HepG2 (cell line): Measurements from ENCODE around the gene ADCY1. TPM values are rescaled to one million over a fixed set of nuclear protein-coding genes. Genes with fewer than 3 reads are reported as not detected.

Experiments used
- ATAC-seq: fragments of 200-7000 bp; cut with Tn5 transposase; 3 replicates; pipeline ENCODE4 v1.9.1; 2020; ENCODE audit warnings: mild to moderate bottlenecking, moderate library complexity
- BruUV-seq: library from RNA; stranded (reverse); fragments of 400-500 nt; replicated peaks from 2 replicates; lab custom pipeline; 2021; lab: Mats Ljungman, UMichigan
- CTCF ChIA-PET: fragments of 300-600 bp; formaldehyde crosslinking; extraction: SDS; loops from one replicate; lab custom pipeline; 2021; ENCODE audit warnings: low total read pairs, inconsistent platforms, low intra/inter-chr PET ratio; lab: Yijun Ruan, JAX
- POLR2A ChIA-PET: fragments of 350-600 bp; sonication (Branson Sonifier 250); formaldehyde crosslinking; loops from one replicate; lab custom pipeline; 2020; ENCODE audit warnings: antibody characterized with exemption, inconsistent platforms; lab: Yijun Ruan, JAX
- DNase-seq: peaks from one replicate; pipeline ENCODE4 v3.0.0-alpha.2; 2015; ENCODE audit warnings: low spot score
- FAIRE-seq: peaks from 3 replicates; lab custom pipeline; 2011; peaks lifted over from hg19 to GRCh38; lab: Jason Lieb, UNC
- H2AFZ ChIP-seq: one replicate; pipeline ENCODE4 v1.6.1; 2011; ENCODE audit warnings: low read length, inconsistent platforms
- H3K27ac ChIP-seq: fragments of 300-600 bp; 3 replicates; pipeline ENCODE4 v1.8.0; 2011; ENCODE audit warnings: mixed run types, mild to moderate bottlenecking, mixed read lengths, low read length, inconsistent platforms; ENCODE audit not compliant: insufficient read depth; ENCODE audit errors: extremely low read length
- H3K27me3 ChIP-seq, 2 experiments: fragments of 200-600 bp in 1 of 2; 2 replicates in 1 of 2; 3 replicates in 1 of 2; pipeline versions ENCODE4 v1.6.0 to v1.8.0; 2011; ENCODE audit warnings: low read length in 2 of 2, mild to moderate bottlenecking in 2 of 2, moderate library complexity in 2 of 2, inconsistent platforms in 1 of 2; ENCODE audit not compliant: insufficient read depth in 2 of 2, control insufficient read depth in 1 of 2
- H3K36me3 ChIP-seq, 2 experiments: fragments of 200-600 bp in 1 of 2; replicated peaks in 1 of 2; 2 replicates in 1 of 2; 3 replicates in 1 of 2; pipeline versions ENCODE4 v1.5.1 to v1.8.0; 2011; ENCODE audit warnings: low read length in 2 of 2, inconsistent platforms in 1 of 2; ENCODE audit not compliant: insufficient read depth in 2 of 2, control insufficient read depth in 1 of 2
- H3K4me1 ChIP-seq: 2 replicates; pipeline ENCODE4 v1.5.1; 2012; ENCODE audit warnings: low read length, inconsistent platforms; ENCODE audit not compliant: insufficient read depth
- H3K4me2 ChIP-seq: 2 replicates; pipeline ENCODE4 v1.6.0; 2011; ENCODE audit warnings: low read depth, low read length, inconsistent platforms
- H3K4me3 ChIP-seq, 3 experiments: fragments of 200-600 bp in 1 of 3; sonication (generic), shearing (Covaris generic) in 1 of 3; replicated peaks in 1 of 3; 2 replicates each; pipeline ENCODE4 v1.5.1; 2011 to 2016; ENCODE audit warnings: low read length in 3 of 3, inconsistent platforms in 2 of 3, low read depth in 2 of 3, mild to moderate bottlenecking in 2 of 3, control low read depth in 1 of 3, mixed read lengths in 1 of 3; ENCODE audit not compliant: insufficient read depth in 1 of 3
- H3K79me2 ChIP-seq: one replicate; pipeline ENCODE4 v1.6.1; 2011; ENCODE audit warnings: low read length, inconsistent platforms; ENCODE audit not compliant: insufficient read depth
- H3K9ac ChIP-seq: 2 replicates; pipeline ENCODE4 v1.6.0; 2011; ENCODE audit warnings: mild to moderate bottlenecking, low read depth, low read length, inconsistent platforms; ENCODE audit not compliant: insufficient read depth
- H3K9me3 ChIP-seq: 2 replicates; pipeline ENCODE4 v1.5.1; 2012; ENCODE audit warnings: mild to moderate bottlenecking, low read length
- H4K20me1 ChIP-seq: 2 replicates; pipeline ENCODE4 v1.6.0; 2011; ENCODE audit warnings: inconsistent platforms, mild to moderate bottlenecking, low read length, moderate library complexity; ENCODE audit not compliant: insufficient read depth
- FLYWCH1 ChIP-seq: sonication (generic); formaldehyde crosslinking; IDR thresholded peaks from 2 replicates; pipeline ENCODE4 v1.8.1; 2023; ENCODE audit warnings: mild to moderate bottlenecking, missing genetic modification reagents
- NR2F2 ChIP-seq: IDR thresholded peaks from 2 replicates; pipeline ENCODE4 v1.6.1; 2012; ENCODE audit warnings: low read depth, inconsistent platforms, borderline replicate concordance
- STAT5B ChIP-seq: sonication (generic); formaldehyde crosslinking; IDR thresholded peaks from 2 replicates; pipeline ENCODE4 v1.4.0; 2020; ENCODE audit warnings: missing genetic modification reagents
- ZBTB20 ChIP-seq: sonication (generic); formaldehyde crosslinking; IDR thresholded peaks from 2 replicates; pipeline ENCODE4 v1.8.1; 2023; ENCODE audit warnings: missing genetic modification reagents, low read depth, mild to moderate bottlenecking, borderline replicate concordance
- ZNF12 ChIP-seq: sonication (generic); formaldehyde crosslinking; IDR thresholded peaks from 2 replicates; pipeline ENCODE4 v1.5.0; 2020; ENCODE audit warnings: missing genetic modification reagents
- ZNF367 ChIP-seq: sonication (generic); formaldehyde crosslinking; IDR thresholded peaks from 2 replicates; pipeline ENCODE4 v1.4.0; 2020; ENCODE audit warnings: missing genetic modification reagents, borderline replicate concordance
- ZNF577 ChIP-seq: sonication (generic); formaldehyde crosslinking; IDR thresholded peaks from 2 replicates; pipeline ENCODE4 v1.4.0; 2020; ENCODE audit warnings: mild to moderate bottlenecking, low read depth, missing genetic modification reagents, borderline replicate concordance
- ZSCAN9 ChIP-seq: IDR thresholded peaks from 2 replicates; pipeline ENCODE4 v1.6.1; 2016; ENCODE audit warnings: borderline replicate concordance
- WGBS: methylation state at CpG from one replicate; pipeline ENCODE4 v1.1.6; 2017; ENCODE audit warnings: low lambda C conversion rate; 5-methylcytosine and 5-hydroxymethylcytosine counted together
- in situ Hi-C: cut with HindIII; loops from 2 replicates; pipeline ENCODE4 v1.10.0; 2017; ENCODE audit warnings: low pct_unique_long_range_greater_than_20kb; ENCODE audit not compliant: extremely low pct_ligation_motif_present
- intact Hi-C: fragments of 100-400 bp; cut with micrococcal nuclease; formaldehyde crosslinking; loops from one replicate; pipeline ENCODE4 v1.10.0; 2022; ENCODE audit not compliant: unreplicated experiment
- polyA plus RNA-seq, 8 experiments: library from polyadenylated mRNA; depleted of rRNA in 3 of 8; stranded (reverse) in 7 of 8; unstranded in 1 of 8; fragments of >200 nt; fragmentation: Illumina TruSeq in 4 of 8; extraction: Trizol in 4 of 8; gene quantifications; 2 replicates each; pipeline versions ENCODE4 v1.2.1 to v1.2.3, GENCODE V29; 2011 to 2016; ENCODE audit warnings: low read depth in 4 of 8, missing spikeins in 1 of 8, mixed read lengths in 1 of 8; ENCODE audit not compliant: insufficient read depth in 1 of 8
- total RNA-seq, 5 experiments: library from RNA; depleted of rRNA; stranded (reverse); fragments of >200 nt; fragmentation: Illumina TruSeq; extraction: Trizol; gene quantifications; 2 replicates each; pipeline ENCODE4 v1.2.3, GENCODE V29; 2016; ENCODE audit warnings: low read depth in 1 of 5
- TF ChIP-seq, protein P1 (sequence below): sonication (generic); formaldehyde crosslinking; IDR thresholded peaks from 2 replicates; pipeline ENCODE4 v1.8.0; 2022; ENCODE audit warnings: mild to moderate bottlenecking, missing genetic modification reagents, moderate library complexity

The ADCY1 gene
- total and polyA plus RNA-seq, 2 of the 13 experiments (the other 11 are each of a cell fraction or from before 2014, with no cell fraction given): 0.80 to 1.2 TPM

DNA sequence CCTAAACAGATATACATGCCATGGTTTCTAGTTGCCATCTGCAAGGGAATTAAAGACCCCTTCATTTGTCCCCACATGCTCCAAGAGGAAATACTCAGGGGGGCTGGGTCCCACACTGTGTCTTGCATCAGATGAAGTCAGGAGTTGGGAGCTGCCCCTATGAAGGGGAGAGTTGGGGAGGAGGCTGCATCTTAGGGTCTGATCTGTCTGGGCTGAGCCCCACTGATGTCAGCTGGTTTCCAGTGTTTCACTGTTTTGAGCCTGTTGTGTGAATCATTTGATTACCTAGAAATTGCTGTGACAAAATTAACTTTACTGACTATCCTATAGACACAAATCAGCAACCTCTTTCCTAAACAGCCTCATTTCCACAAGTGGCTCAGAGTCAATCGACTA lies 4.9 kb upstream of the ADCY1 start:
- intact Hi-C loops (no loop called here), in situ Hi-C loops (no loop called here)
- WGBS: 0% methylated on average over 1 of the region's 1 CpG
- Histone ChIP-seq H2AFZ (no peak overlapping the region), H3K27me3 (peaks cover 4 to 42% of the 10 kb centered on the region in 2 experiments), H3K79me2 (no peaks in the 10 kb centered on the region), H3K4me3 (no peak overlapping the region), H3K4me2 (no peak overlapping the region), H3K4me1 (peaks cover 7% of the 10 kb centered on the region; the same call in 1 of the 2 replicates), H3K9ac (no peak overlapping the region), H3K9me3 (no peaks in the 10 kb centered on the region), H3K27ac (no peak overlapping the region), H4K20me1 (no peaks in the 10 kb centered on the region), H3K36me3 (no peaks in the 10 kb centered on the region)
- POLR2A ChIA-PET: no interaction called here
- FAIRE-seq (no peak), ATAC-seq (no peak), DNase-seq (no peak)
- CTCF ChIA-PET: no interaction called here
- TF ChIP-seq ZNF577: no peak
- no peak for TF ChIP-seq NR2F2
- no peak for TF ChIP-seq ZNF12 (CRISPR knock-in tag)
- no peak for TF ChIP-seq FLYWCH1 (CRISPR knock-in tag)
- no peak for TF ChIP-seq ZNF367 (CRISPR knock-in tag)
- TF ChIP-seq ZSCAN9: no peak
- no peak for TF ChIP-seq STAT5B
- no peak for TF ChIP-seq ZBTB20 (CRISPR knock-in tag)
- BruUV-seq: no TSS peak

DNA sequence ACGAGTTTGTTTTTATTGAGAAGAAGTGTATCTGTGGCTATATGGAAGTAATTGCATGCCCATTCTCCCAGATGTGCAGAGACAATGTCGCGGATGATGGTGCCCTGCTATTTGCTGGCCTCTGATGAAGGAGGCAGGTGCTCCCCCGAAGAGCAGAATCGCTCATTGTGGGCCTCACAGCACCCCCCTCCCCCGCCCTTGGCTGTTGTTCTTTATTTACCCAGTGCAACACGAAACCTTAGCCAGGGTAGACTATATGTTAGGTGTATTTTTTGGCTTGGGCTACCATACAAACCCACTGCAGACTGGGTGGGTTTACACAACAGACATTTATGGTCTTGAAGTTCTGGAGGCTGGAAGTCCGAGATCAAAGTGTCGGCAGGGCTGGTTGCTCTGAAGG lies 3.4 kb upstream of the ADCY1 start:
- no peaks in the 10 kb centered on the region for H3K9me3 ChIP-seq
- H4K20me1 ChIP-seq: no peaks in the 10 kb centered on the region
- peaks cover 7 to 44% of the 10 kb centered on the region in 2 experiments for H3K27me3 ChIP-seq
- H3K4me1 ChIP-seq: peaks cover 19% of the 10 kb centered on the region
- no TSS peak for BruUV-seq
- DNase-seq (no peak), FAIRE-seq (no peak), ATAC-seq (no peak)
- no peaks in the 10 kb centered on the region for H3K79me2 ChIP-seq
- H3K9ac ChIP-seq: no peak overlapping the region
- 30% methylated on average over 9 of the region's 9 CpGs for WGBS
- H2AFZ ChIP-seq: no peak overlapping the region
- H3K27ac ChIP-seq: no peak overlapping the region
- H3K36me3 ChIP-seq: no peaks in the 10 kb centered on the region
- in situ Hi-C loops: no loop called here
- intact Hi-C loops: no loop called here
- TF ChIP-seq, protein P1, sequence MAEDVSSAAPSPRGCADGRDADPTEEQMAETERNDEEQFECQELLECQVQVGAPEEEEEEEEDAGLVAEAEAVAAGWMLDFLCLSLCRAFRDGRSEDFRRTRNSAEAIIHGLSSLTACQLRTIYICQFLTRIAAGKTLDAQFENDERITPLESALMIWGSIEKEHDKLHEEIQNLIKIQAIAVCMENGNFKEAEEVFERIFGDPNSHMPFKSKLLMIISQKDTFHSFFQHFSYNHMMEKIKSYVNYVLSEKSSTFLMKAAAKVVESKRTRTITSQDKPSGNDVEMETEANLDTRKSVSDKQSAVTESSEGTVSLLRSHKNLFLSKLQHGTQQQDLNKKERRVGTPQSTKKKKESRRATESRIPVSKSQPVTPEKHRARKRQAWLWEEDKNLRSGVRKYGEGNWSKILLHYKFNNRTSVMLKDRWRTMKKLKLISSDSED: no peak
- H3K4me2 ChIP-seq: no peak overlapping the region
- ChIA-PET POLR2A (no interaction called here), CTCF (no interaction called here)
- no peak overlapping the region for H3K4me3 ChIP-seq
